ENCODE results near the gene MYOG.

The MYOG gene

GRCh38 chr1:203089001-203089650 lies 3.3 kb upstream of the MYOG start:
- no peak overlapping the region for H3K27ac Mint-ChIP-seq
- H3K27me3 Mint-ChIP-seq, result peaks cover 8% of the 10 kb centered on the region
- H3K4me3 Mint-ChIP-seq, result no peak overlapping the region
- H3K36me3 Mint-ChIP-seq (ENCODE audit: low read depth), result no peaks in the 10 kb centered on the region
- DNase-seq (no peak), ATAC-seq (no peak)
- no peaks in the 10 kb centered on the region for H3K4me1 Mint-ChIP-seq
- H3K9me3 Mint-ChIP-seq, result no peaks in the 10 kb centered on the region

GRCh38 chr1:203088441-203088840 lies 2.6 kb upstream of the MYOG start:
- H3K4me3 Mint-ChIP-seq, result no peak overlapping the region
- peaks cover 8% of the 10 kb centered on the region for H3K27me3 Mint-ChIP-seq
- no peaks in the 10 kb centered on the region for H3K9me3 Mint-ChIP-seq
- DNase-seq (no peak), ATAC-seq (no peak)
- H3K4me1 Mint-ChIP-seq, result no peaks in the 10 kb centered on the region
- no peak overlapping the region for H3K27ac Mint-ChIP-seq
- no peaks in the 10 kb centered on the region for H3K36me3 Mint-ChIP-seq (ENCODE audit: low read depth)

DNA sequence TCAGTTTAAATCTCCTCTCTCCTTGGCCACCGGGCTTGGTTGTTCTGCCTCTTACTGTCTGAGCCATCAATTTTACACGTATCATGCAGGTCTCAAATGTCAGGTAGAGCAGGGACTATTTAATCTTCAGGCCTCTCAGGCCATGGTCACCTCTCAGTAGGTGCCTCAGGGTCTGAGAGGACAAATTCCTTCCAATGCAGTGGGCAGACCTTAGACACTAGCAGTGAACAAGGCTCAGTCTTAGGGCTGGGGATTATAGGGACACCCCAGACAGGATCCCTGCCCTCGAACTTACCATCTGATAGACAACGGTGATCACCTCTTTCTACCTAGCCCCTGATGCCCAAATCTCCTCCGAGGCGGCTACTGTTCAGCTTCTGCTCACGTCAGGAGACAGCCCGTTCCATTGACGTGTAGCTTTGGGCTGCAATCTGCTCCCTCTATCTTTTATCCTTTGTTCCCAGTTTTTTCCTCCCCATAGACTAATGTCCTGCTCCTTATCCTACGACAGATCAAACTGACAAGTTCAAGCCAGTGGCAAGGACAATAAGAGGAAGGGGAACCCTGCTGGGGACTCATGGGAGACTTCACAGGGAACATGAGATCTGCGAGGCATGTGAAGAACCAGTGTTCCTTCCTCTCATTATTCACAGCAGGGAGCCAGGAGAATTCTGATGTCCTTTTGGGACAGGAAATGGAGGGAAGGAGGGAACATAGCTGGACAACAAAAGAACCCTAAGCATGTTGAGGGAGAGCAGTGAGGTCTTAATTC lies 1.4 kb upstream of the MYOG start:
- no peaks in the 10 kb centered on the region for H3K9me3 Mint-ChIP-seq
- H3K36me3 Mint-ChIP-seq (ENCODE audit: low read depth), result no peaks in the 10 kb centered on the region
- H3K27me3 Mint-ChIP-seq, result peaks cover 9% of the 10 kb centered on the region
- ATAC-seq (no peak), DNase-seq (no peak)
- no peaks in the 10 kb centered on the region for H3K4me1 Mint-ChIP-seq
- H3K4me3 Mint-ChIP-seq, result no peak overlapping the region
- H3K27ac Mint-ChIP-seq, result no peak overlapping the region

DNA sequence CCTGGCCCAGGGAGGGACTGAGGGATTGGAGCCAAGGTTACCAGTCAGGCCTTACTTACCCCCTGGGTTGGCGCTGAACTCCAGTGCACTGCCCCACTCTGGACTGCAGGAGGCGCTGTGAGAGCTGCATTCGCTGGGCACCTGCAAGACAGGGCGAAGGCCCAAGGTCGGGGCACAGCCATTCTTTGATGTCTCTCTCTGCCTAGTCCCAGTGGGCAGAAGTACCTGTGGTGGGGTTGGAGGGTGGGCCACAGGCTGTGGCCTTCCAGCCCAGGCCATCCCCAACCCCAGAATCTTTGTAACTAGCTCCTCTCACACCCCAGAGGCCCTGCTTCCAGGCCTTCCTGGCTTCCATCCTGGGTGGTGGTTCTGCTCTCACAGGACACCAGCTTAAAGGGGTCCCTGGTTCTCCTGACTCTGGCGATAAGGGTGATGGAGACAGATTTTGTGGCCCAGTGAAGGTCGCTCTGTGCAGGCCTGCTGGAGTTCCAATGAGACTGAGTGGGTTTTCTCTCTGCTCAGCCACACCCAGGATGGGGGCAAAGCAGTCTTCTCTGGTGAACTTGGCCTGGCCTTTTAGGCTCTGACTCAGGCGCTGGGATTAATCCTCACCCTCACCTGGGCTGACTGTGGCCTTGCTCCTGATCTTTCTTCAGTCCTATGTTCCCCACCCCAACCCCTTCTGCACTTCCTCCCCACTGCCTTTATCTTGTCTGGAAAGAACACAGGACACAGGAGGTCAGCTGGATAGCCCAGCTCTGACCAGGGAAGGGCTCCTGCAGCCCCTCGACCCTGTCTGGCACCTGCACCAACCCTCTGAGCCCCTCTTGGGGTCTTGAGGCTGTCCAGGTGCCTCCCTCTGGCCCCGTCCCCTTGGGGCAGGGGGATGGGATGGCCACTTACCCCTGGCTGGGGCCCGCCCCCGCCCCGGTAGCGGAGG lies 954 bp downstream of the MYOG start:
- H3K4me3 Mint-ChIP-seq, result no peak overlapping the region
- no peaks in the 10 kb centered on the region for H3K4me1 Mint-ChIP-seq
- H3K9me3 Mint-ChIP-seq, result no peaks in the 10 kb centered on the region
- peaks cover 3% of the 10 kb centered on the region for H3K27me3 Mint-ChIP-seq
- DNase-seq (peak; percentile 44), ATAC-seq (peak; percentile 25)
- H3K36me3 Mint-ChIP-seq (ENCODE audit: low read depth), result no peaks in the 10 kb centered on the region
- H3K27ac Mint-ChIP-seq, result no peak overlapping the region

GRCh38 chr1:203083463-203083921 lies 2.3 kb downstream of the MYOG start:
- H3K9me3 Mint-ChIP-seq, result no peaks in the 10 kb centered on the region
- H3K4me3 Mint-ChIP-seq, result no peak overlapping the region
- no peaks in the 10 kb centered on the region for H3K4me1 Mint-ChIP-seq
- ATAC-seq (no peak), DNase-seq (no peak)
- no peak overlapping the region for H3K27ac Mint-ChIP-seq
- H3K27me3 Mint-ChIP-seq, result peaks cover 3% of the 10 kb centered on the region
- no peaks in the 10 kb centered on the region for H3K36me3 Mint-ChIP-seq (ENCODE audit: low read depth)

DNA sequence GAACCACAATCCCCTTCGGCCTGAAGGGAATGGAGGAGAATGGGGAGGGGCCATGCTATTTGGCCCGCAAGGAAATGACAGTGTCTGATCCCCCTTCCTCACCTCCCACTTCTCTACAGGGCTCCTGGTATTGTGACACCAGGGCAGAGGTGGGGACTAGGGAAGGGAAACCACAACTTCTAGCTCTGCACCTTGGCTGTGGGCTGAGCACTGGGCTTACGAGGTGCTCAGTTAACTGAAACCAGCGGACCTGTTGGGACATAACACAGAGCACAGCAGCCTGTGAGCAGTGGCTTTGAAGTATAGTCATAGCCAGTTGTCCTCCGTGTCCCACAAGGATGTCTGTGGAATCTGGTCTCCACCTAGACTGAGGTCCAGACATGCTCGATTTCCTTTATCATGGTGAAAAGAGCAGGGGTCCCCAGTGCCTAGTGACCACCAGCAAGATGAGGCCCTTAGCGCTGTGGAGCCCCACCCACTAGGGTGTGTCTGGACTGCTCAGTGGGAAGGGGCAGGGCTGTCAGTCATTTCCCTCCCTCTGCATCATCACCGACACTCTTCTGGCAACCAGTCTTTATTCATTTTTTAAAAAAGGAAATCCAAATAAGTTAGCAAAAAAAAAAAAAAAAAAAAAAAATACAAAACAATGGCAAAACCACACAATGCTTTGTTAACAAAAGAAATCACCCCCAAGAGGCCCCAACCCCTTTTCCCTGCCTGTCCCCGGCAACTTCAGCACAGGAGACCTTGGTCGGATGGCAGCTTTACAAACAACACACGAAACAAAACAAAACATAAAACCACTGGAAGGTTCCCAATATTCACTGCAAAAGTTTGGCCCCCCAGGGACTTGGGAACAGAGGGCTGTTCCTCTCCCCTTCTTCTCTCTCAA lies 3.0 kb downstream of the MYOG start:
- no peaks in the 10 kb centered on the region for H3K9me3 Mint-ChIP-seq
- no peak for DNase-seq
- no peak for ATAC-seq
- H3K27ac Mint-ChIP-seq, result no peak overlapping the region
- H3K27me3 Mint-ChIP-seq, result peaks cover 8% of the 10 kb centered on the region
- H3K4me1 Mint-ChIP-seq, result no peaks in the 10 kb centered on the region
- H3K4me3 Mint-ChIP-seq, result no peak overlapping the region
- no peaks in the 10 kb centered on the region for H3K36me3 Mint-ChIP-seq (ENCODE audit: low read depth)

DNA sequence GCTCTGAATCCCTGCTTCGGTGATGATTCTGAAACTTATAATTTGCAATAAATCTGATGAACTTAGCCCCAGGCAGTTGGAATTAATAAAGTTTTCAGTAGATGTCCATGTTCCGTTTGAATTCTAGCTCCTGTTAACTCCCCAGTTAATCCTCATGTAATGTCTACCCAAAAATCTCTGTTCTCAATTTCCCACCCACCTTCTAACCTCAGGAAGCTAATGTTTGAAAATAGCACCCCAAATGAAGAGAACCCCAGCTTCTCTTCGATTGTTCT lies 3.6 kb downstream of the MYOG start:
- no peaks in the 10 kb centered on the region for H3K9me3 Mint-ChIP-seq

GRCh38 chr1:203081465-203082230 lies 4.2 kb downstream of the MYOG start:
- Mint-ChIP-seq H3K4me1 (no peaks in the 10 kb centered on the region), H3K9me3 (no peaks in the 10 kb centered on the region), H3K4me3 (no peak overlapping the region), H3K36me3 (ENCODE audit: low read depth) (no peaks in the 10 kb centered on the region), H3K27me3 (peaks cover 15% of the 10 kb centered on the region), H3K27ac (no peak overlapping the region)
- DNase-seq (no peak), ATAC-seq (no peak)

More for the DNA sequence above, 3.6 kb downstream of the MYOG start:
- no peak overlapping the region for H3K4me3 Mint-ChIP-seq
- H3K4me1 Mint-ChIP-seq, result no peaks in the 10 kb centered on the region
- H3K27me3 Mint-ChIP-seq, result peaks cover 11% of the 10 kb centered on the region
- H3K27ac Mint-ChIP-seq, result no peak overlapping the region
- DNase-seq (no peak), ATAC-seq (no peak)
- H3K36me3 Mint-ChIP-seq (ENCODE audit: low read depth), result no peaks in the 10 kb centered on the region

DNA sequence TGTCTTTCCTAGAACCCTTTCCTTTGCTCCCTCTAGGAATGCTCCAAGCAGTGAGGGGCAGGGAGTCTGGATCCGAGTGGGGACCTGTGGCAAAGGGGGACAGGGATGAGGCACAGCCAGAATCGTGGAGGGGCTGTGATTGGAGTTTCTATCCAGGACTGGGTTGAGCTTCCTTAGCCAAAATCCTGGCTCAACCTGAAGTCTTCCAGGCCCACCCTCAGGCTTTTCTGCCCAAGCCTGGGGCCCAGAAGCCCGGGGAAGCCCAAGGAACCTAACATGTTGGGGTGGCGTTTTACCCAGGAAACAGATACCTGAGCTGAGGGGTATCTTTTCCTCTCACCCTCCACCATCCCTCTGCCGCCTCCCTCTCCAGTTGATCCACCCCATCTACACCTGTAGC lies 5.4 kb downstream of the MYOG start:
- Mint-ChIP-seq H3K27me3 (peaks cover 22% of the 10 kb centered on the region), H3K4me3 (no peak overlapping the region), H3K36me3 (ENCODE audit: low read depth) (no peaks in the 10 kb centered on the region), H3K9me3 (no peaks in the 10 kb centered on the region), H3K27ac (no peak overlapping the region), H3K4me1 (peaks cover 4% of the 10 kb centered on the region)
- ATAC-seq, result no peak
- DNase-seq, result no peak

- ATAC-seq (no peak), DNase-seq (no peak)
- peaks cover 4% of the 10 kb centered on the region for H3K4me1 Mint-ChIP-seq
- H3K27me3 Mint-ChIP-seq, result peaks cover 38% of the 10 kb centered on the region
- H3K27ac Mint-ChIP-seq, result no peak overlapping the region
- no peaks in the 10 kb centered on the region for H3K36me3 Mint-ChIP-seq (ENCODE audit: low read depth)
- no peak overlapping the region for H3K4me3 Mint-ChIP-seq
- no peaks in the 10 kb centered on the region for H3K9me3 Mint-ChIP-seq
These were observed 7.3 kb downstream of the MYOG start for GRCh38 chr1:203078478-203078877.

DNA sequence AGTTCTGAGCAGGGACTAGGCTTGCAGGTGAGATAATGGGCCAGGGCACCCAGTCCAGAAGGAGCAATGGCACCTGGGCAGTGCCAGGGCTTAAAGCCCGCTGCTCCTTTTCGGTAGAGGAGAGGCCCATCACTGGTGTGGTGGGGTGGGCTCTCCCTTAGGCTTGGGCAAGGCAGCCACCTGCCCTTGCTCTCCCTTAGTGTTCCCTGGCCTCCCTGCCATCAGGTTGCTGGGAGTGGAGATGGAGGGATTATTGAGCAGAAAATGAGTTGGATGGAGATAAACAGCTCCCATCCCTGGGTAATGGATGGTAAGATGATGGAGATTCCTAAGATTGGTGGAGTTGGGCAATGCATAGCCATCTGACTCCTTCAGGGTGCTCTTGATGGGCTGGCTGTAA lies 7.9 kb downstream of the MYOG start:
- Mint-ChIP-seq H3K9me3 (no peaks in the 10 kb centered on the region), H3K27me3 (peaks cover 44% of the 10 kb centered on the region), H3K27ac (no peak overlapping the region), H3K4me3 (no peak overlapping the region), H3K36me3 (ENCODE audit: low read depth) (no peaks in the 10 kb centered on the region), H3K4me1 (peaks cover 4% of the 10 kb centered on the region)
- ATAC-seq (no peak), DNase-seq (no peak)

- DNase-seq (no peak), ATAC-seq (no peak)
- Mint-ChIP-seq H3K27ac (no peak overlapping the region), H3K4me3 (no peak overlapping the region), H3K9me3 (no peaks in the 10 kb centered on the region), H3K27me3 (peaks cover 45% of the 10 kb centered on the region), H3K36me3 (ENCODE audit: low read depth) (no peaks in the 10 kb centered on the region), H3K4me1 (peaks cover 4% of the 10 kb centered on the region)
These were observed 8.4 kb downstream of the MYOG start for GRCh38 chr1:203077367-203077766.

- H3K4me1 Mint-ChIP-seq, result peaks cover 4% of the 10 kb centered on the region
- DNase-seq (no peak), ATAC-seq (peak; percentile 29)
- peak overlapping the region; percentile 51 for H3K4me3 Mint-ChIP-seq
- H3K27me3 Mint-ChIP-seq, result peaks cover 43% of the 10 kb centered on the region
- peaks cover 2% of the 10 kb centered on the region for H3K36me3 Mint-ChIP-seq (ENCODE audit: low read depth)
- no peak overlapping the region for H3K27ac Mint-ChIP-seq
- no peaks in the 10 kb centered on the region for H3K9me3 Mint-ChIP-seq
These were observed 9.7 kb downstream of the MYOG start for GRCh38 chr1:203076031-203076511.

Measured in activated naive CD8-positive, alpha-beta T cell treated with anti-CD3 and anti-CD28 coated beads, Interleukin-2, amount 50 U/mL, for 24 hours (primary cell).